B cell (primary cell): Measurements from ENCODE around the gene KMO. TPM values are rescaled to one million over a fixed set of nuclear protein-coding genes. Genes with fewer than 3 reads are reported as not detected.

ENCODE experiments used
- ATAC-seq: fragments of 200-7000 bp; cut with Tn5 transposase; one replicate; pipeline ENCODE4 v1.10.0; 2021; ENCODE audit warnings: low read depth, mild to moderate bottlenecking, moderate number of reproducible peaks, moderate library complexity
- CTCF ChIA-PET: fragments of 350-600 bp; sonication (Branson Sonifier 250); formaldehyde crosslinking; loops from one replicate; lab custom pipeline; 2021; ENCODE audit warnings: antibody characterized with exemption, inconsistent platforms; lab: Charles Lee
- POLR2A ChIA-PET: fragments of 350-600 bp; sonication (Branson Sonifier 250); formaldehyde crosslinking; loops from one replicate; lab custom pipeline; 2021; ENCODE audit warnings: antibody characterized with exemption; lab: Charles Lee
- DNase-seq: peaks from one replicate; pipeline ENCODE4 v3.0.0; 2013
- H2AFZ ChIP-seq: 2 replicates; pipeline ENCODE4 v1.6.1; 2012; ENCODE audit warnings: mild to moderate bottlenecking, low read depth, low read length; ENCODE audit not compliant: insufficient read depth, poor library complexity, severe bottlenecking
- H3K27ac ChIP-seq, 2 donors: 1 replicate in 1 of 2; 2 replicates in 1 of 2; pipeline ENCODE4 v1.5.1; 2012 to 2013; ENCODE audit warnings: low read length in 2 of 2, mild to moderate bottlenecking in 2 of 2, moderate library complexity in 1 of 2
- H3K27me3 ChIP-seq, 4 experiments: fragments of 200-600 bp in 1 of 4; sonication (generic) in 1 of 4; replicated peaks in 1 of 4; 1 replicate in 2 of 4; 2 replicates in 2 of 4; pipeline versions ENCODE4 v1.6.1 to v1.7.0; 2013 to 2016; ENCODE audit warnings: low read length in 3 of 4, mild to moderate bottlenecking in 2 of 4, mixed read lengths in 1 of 4, moderate library complexity in 1 of 4; ENCODE audit not compliant: insufficient read depth in 4 of 4, control insufficient read depth in 3 of 4; ENCODE audit errors: control extremely low read depth in 1 of 4
- H3K36me3 ChIP-seq, 2 experiments: replicated peaks in 1 of 2; 1 replicate in 1 of 2; 2 replicates in 1 of 2; pipeline versions ENCODE4 v1.6.1 to v1.7.1; 2013; ENCODE audit warnings: low read length in 1 of 2; ENCODE audit not compliant: insufficient read depth in 2 of 2, control insufficient read depth in 1 of 2; ENCODE audit errors: control extremely low read depth in 1 of 2, extremely low read depth in 1 of 2
- H3K4me1 ChIP-seq, 2 donors: fragments of 200-600 bp in 1 of 2; sonication (generic) in 1 of 2; 1 replicate in 1 of 2; 2 replicates in 1 of 2; pipeline versions ENCODE4 v1.5.1 to v1.6.1; 2013 to 2017; ENCODE audit warnings: low read length in 2 of 2; ENCODE audit not compliant: control insufficient read depth in 2 of 2, insufficient read depth in 2 of 2
- H3K4me2 ChIP-seq: replicated peaks from 2 replicates; pipeline ENCODE3; 2012; ENCODE audit warnings: mild to moderate bottlenecking, low read depth, low read length; ENCODE audit not compliant: poor library complexity, severe bottlenecking
- H3K4me3 ChIP-seq, 5 experiments: fragments of 200-600 bp in 1 of 5; sonication (generic) in 1 of 5; 1 replicate in 3 of 5; 2 replicates in 2 of 5; pipeline versions ENCODE4 v1.5.1 to v1.7.0; 2011 to 2016; ENCODE audit warnings: low read length in 4 of 5, mild to moderate bottlenecking in 4 of 5, low read depth in 2 of 5, control low read depth in 1 of 5, moderate library complexity in 1 of 5; ENCODE audit not compliant: insufficient read depth in 1 of 5; ENCODE audit errors: control extremely low read depth in 1 of 5, extremely low read depth in 1 of 5
- H3K79me2 ChIP-seq: fragments of 200-600 bp; sonication (generic); one replicate; pipeline ENCODE4 v1.6.0; 2016; ENCODE audit warnings: low read length; ENCODE audit not compliant: control insufficient read depth, insufficient read depth
- H3K9ac ChIP-seq: fragments of 200-600 bp; sonication (generic); 2 replicates; pipeline ENCODE4 v1.6.1; 2017; ENCODE audit warnings: mild to moderate bottlenecking, low read length, moderate library complexity
- H3K9me3 ChIP-seq, 3 donors: one replicate each; pipeline versions ENCODE4 v1.6.1 to v1.7.1; 2013; ENCODE audit warnings: low read length in 2 of 3; ENCODE audit not compliant: control insufficient read depth in 2 of 3, insufficient read depth in 1 of 3; ENCODE audit errors: control extremely low read depth in 1 of 3
- H4K20me1 ChIP-seq: 2 replicates; pipeline ENCODE4 v1.6.0; 2012; ENCODE audit warnings: mild to moderate bottlenecking, low read length; ENCODE audit not compliant: insufficient read depth, control insufficient read depth, poor library complexity, severe bottlenecking
- H3K27ac Mint-ChIP-seq: one replicate; pipeline ENCODE4 v1.8.0; 2021; ENCODE audit warnings: mixed read lengths
- H3K27me3 Mint-ChIP-seq: one replicate; pipeline ENCODE4 v1.8.0; 2021; ENCODE audit warnings: mixed read lengths
- H3K4me1 Mint-ChIP-seq: one replicate; pipeline ENCODE4 v1.8.0; 2021; ENCODE audit warnings: mixed read lengths
- H3K4me3 Mint-ChIP-seq: one replicate; pipeline ENCODE4 v1.8.0; 2021; ENCODE audit warnings: mixed read lengths
- H3K9me3 Mint-ChIP-seq: one replicate; pipeline ENCODE4 v1.8.0; 2022; ENCODE audit warnings: mixed read lengths; ENCODE audit not compliant: insufficient read depth
- CTCF ChIP-seq: fragments of 200-600 bp; IDR thresholded peaks from one replicate; pipeline ENCODE4 v1.8.0; 2022; ENCODE audit warnings: antibody characterized with exemption, mild to moderate bottlenecking
- EZH2 ChIP-seq: IDR thresholded peaks from 2 replicates; pipeline ENCODE4 v1.6.1; 2012; ENCODE audit warnings: borderline replicate concordance, low read depth, mild to moderate bottlenecking, moderate library complexity, low read length; ENCODE audit not compliant: insufficient read depth, poor library complexity, severe bottlenecking
- WGBS: methylation state at CpG from one replicate; pipeline ENCODE4 v1.1.5; 2013; ENCODE audit warnings: missing lambda C conversion rate; ENCODE audit not compliant: insufficient coverage; 5-methylcytosine and 5-hydroxymethylcytosine counted together
- intact Hi-C: fragments of 100-400 bp; cut with micrococcal nuclease; formaldehyde crosslinking; loops from one replicate; pipeline ENCODE4 v1.10.0; 2022
- polyA plus RNA-seq: library from polyadenylated mRNA; depleted of rRNA; stranded (reverse); fragments of >200 nt; gene quantifications from 2 replicates; pipeline ENCODE4 v1.2.3, GENCODE V29; 2012
- total RNA-seq, 2 donors: library from RNA; stranded (reverse); fragments of 120-200 nt in 1 of 2; gene quantifications; 1 replicate in 1 of 2; 2 replicates in 1 of 2; pipeline versions ENCODE4 v1.2.3 to v1.2.4, GENCODE V29; 2013 to 2022

KMO gene
- total and polyA plus RNA-seq, 2 donors (not counting 1 experiment from before 2014, with no cell fraction given) = 14.0 to 34.0 TPM

- intact Hi-C loops = loop anchor here (1.0 kb wide), 5 partner anchors 89 to 1614 kb away; partner anchors contain the start of genes CEP170, FH and KMO
- Histone ChIP-seq H3K4me1 (peaks cover 31 to 35% of the 10 kb centered on the region in 2 donors), H3K36me3 (no peaks in the 10 kb centered on the region), H3K27me3 (no peaks in the 10 kb centered on the region), H3K9me3 (peaks cover 0 to 4% (median 0%) of the 10 kb centered on the region in 3 donors), H2AFZ (peak overlapping the region; percentile 74), H3K27ac (peak overlapping the region; percentile 55 to 62), H4K20me1 (no peaks in the 10 kb centered on the region), H3K4me2 (peak overlapping the region; percentile 71), H3K9ac (peak overlapping the region; percentile 66), H3K79me2 (peaks cover 35% of the 10 kb centered on the region), H3K4me3 (peak overlapping the region in 4 of 5 experiments; percentile 39 to 97 (median 50))
- H3K27me3 Mint-ChIP-seq = no peaks in the 10 kb centered on the region
- peaks cover 43% of the 10 kb centered on the region for H3K4me1 Mint-ChIP-seq
- POLR2A ChIA-PET = interaction anchor here (1.0 to 1.5 kb wide), 5 partner anchors 11 to 207 kb away, joined by 3 to 5 read pairs (median 3); partner anchors contain the start of gene EXO1
- CTCF ChIA-PET = interaction anchor here (0.8 to 1.9 kb wide), 9 partner anchors 14 to 207 kb away, joined by 3 to 7 read pairs (median 3); partner anchors contain the start of gene EXO1
- TF ChIP-seq EZH2 (no peak), CTCF (no peak)
- ATAC-seq (no peak), DNase-seq (peak; percentile 41)
- H3K9me3 Mint-ChIP-seq = peaks cover 3% of the 10 kb centered on the region
- 80% methylated on average over 7 of the region's 9 CpGs for WGBS
- peak overlapping the region; percentile 88 for H3K27ac Mint-ChIP-seq
- peak overlapping the region; percentile 84 for H3K4me3 Mint-ChIP-seq
Observed at GRCh38 chr1:241640867-241641622, 108.9 kb downstream of the KMO start.
